ENCODE results near the gene EXO5.

- TF ChIP-seq, protein P1, sequence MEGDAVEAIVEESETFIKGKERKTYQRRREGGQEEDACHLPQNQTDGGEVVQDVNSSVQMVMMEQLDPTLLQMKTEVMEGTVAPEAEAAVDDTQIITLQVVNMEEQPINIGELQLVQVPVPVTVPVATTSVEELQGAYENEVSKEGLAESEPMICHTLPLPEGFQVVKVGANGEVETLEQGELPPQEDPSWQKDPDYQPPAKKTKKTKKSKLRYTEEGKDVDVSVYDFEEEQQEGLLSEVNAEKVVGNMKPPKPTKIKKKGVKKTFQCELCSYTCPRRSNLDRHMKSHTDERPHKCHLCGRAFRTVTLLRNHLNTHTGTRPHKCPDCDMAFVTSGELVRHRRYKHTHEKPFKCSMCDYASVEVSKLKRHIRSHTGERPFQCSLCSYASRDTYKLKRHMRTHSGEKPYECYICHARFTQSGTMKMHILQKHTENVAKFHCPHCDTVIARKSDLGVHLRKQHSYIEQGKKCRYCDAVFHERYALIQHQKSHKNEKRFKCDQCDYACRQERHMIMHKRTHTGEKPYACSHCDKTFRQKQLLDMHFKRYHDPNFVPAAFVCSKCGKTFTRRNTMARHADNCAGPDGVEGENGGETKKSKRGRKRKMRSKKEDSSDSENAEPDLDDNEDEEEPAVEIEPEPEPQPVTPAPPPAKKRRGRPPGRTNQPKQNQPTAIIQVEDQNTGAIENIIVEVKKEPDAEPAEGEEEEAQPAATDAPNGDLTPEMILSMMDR (IDR thresholded peaks at IDR 0.05): peak in 5 of 6 experiments; percentile 12 to 50 (median 47)
- no peak for TF ChIP-seq POLR2A (IDR thresholded peaks at IDR 0.05)
Measured at GRCh38 chr1:40532844-40533424, 24.4 kb downstream of the EXO5 start.

Measured in thyroid gland (tissue), 4 donors.